GM19043 (cell line): ENCODE data around the gene CNTD1.

Experiments
- ATAC-seq: cut with Tn5 transposase; IDR thresholded peaks from one replicate; pipeline ENCODE4 v1.9.1; 2021; ENCODE audit warnings: low read depth; ENCODE audit not compliant: unreplicated experiment

Gene CNTD1

GRCh38 chr17:42803074-42803883, 4.6 kb downstream of the CNTD1 start:
- ATAC-seq, result no peak

GRCh38 chr17:42804918-42805367, 6.3 kb downstream of the CNTD1 start:
- no peak for ATAC-seq

GRCh38 chr17:42806249-42806648, 7.6 kb downstream of the CNTD1 start:
- no peak for ATAC-seq

- no peak for ATAC-seq
Observed at GRCh38 chr17:42809250-42809649, 10.6 kb downstream of the CNTD1 start.

GRCh38 chr17:42814633-42815399, 16.2 kb downstream of the CNTD1 start:
- ATAC-seq, result no peak

- ATAC-seq, result no peak
Observed at GRCh38 chr17:42817866-42818265, 19.2 kb downstream of the CNTD1 start.

- no peak for ATAC-seq
Observed at GRCh38 chr17:42818379-42818778, 19.7 kb downstream of the CNTD1 start.

- no peak for ATAC-seq
Observed at GRCh38 chr17:42819939-42820535, 21.4 kb downstream of the CNTD1 start.

- no peak for ATAC-seq
Observed at GRCh38 chr17:42821176-42821575, 22.5 kb downstream of the CNTD1 start.

- no peak for ATAC-seq
Observed at GRCh38 chr17:42827472-42827871, 28.8 kb downstream of the CNTD1 start.

- ATAC-seq, result no peak
Observed at GRCh38 chr17:42830971-42831370, 32.3 kb downstream of the CNTD1 start.

GRCh38 chr17:42832213-42832933, 33.7 kb downstream of the CNTD1 start:
- ATAC-seq, result no peak

GRCh38 chr17:42832934-42833766, 34.5 kb downstream of the CNTD1 start, which contains the start of gene PSME3:
PSME3 (plus strand) TSS chr17:42833397; CDS start chr17:42833632, 235 bp downstream.
- ATAC-seq, result peak; percentile 70

GRCh38 chr17:42833767-42834422, 35.2 kb downstream of the CNTD1 start:
- ATAC-seq, result no peak

GRCh38 chr17:42835732-42836131, 37.1 kb downstream of the CNTD1 start:
- ATAC-seq, result no peak

GRCh38 chr17:42841975-42842685, 43.5 kb downstream of the CNTD1 start:
- ATAC-seq, result no peak

- no peak for ATAC-seq
Observed at GRCh38 chr17:42843358-42843934, 44.8 kb downstream of the CNTD1 start.

GRCh38 chr17:42844271-42844670, 45.6 kb downstream of the CNTD1 start, which contains the start of gene AOC2:
AOC2 (plus strand) TSS chr17:42844580; CDS start chr17:42844627, 47 bp downstream.
- ATAC-seq, result no peak
